HG02759 (cell line): ENCODE results near the gene DENND2D.

Experiments
- ATAC-seq: cut with Tn5 transposase; IDR thresholded peaks from one replicate; pipeline ENCODE4 v1.9.1; 2021; ENCODE audit warnings: mild to moderate bottlenecking, moderate library complexity; ENCODE audit not compliant: unreplicated experiment

DENND2D gene

GRCh38 chr1:111139956-111140679 is 60.3 kb downstream of the DENND2D start, which contains the start of the genes CEPT1 and DRAM2:
Gene CEPT1 (plus strand): TSS chr1:111140223. CDS start chr1:111147715, 7,492 bp downstream.
Gene DRAM2 (minus strand): TSS chr1:111140093. CDS start chr1:111131554, 8,539 bp downstream.
- peak; percentile 75 for ATAC-seq

- ATAC-seq = peak; percentile 56
Observed at GRCh38 chr1:111139324-111139955, 61.0 kb downstream of the DENND2D start.
